ENCODE measurements around the gene BGLAP. TPM values are rescaled to one million over a fixed set of nuclear protein-coding genes. Genes with fewer than 3 reads are reported as not detected.

The BGLAP gene
- polyA plus RNA-seq, 1 donor: 4.8 TPM

DNA sequence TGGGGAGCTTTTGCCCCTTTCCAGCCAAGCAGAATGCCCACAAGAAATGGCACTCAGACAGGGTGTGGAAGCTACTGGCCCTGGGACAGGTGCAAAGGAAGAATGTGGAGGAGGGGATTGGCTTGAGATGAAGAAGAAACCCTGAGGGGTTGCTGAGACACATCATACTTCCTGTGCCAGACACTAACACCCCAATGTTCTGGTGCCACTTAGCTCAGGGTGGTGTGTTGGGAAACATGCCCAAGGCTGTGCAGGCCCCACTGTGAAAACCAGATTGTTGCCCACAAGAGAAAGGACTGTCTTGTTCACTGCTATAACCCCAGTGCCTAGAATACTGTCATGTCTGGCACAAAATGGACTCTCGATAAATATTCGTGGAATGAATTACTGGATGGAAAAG lies 15.7 kb downstream of the BGLAP start:
- DNase-seq: no peak

DNA sequence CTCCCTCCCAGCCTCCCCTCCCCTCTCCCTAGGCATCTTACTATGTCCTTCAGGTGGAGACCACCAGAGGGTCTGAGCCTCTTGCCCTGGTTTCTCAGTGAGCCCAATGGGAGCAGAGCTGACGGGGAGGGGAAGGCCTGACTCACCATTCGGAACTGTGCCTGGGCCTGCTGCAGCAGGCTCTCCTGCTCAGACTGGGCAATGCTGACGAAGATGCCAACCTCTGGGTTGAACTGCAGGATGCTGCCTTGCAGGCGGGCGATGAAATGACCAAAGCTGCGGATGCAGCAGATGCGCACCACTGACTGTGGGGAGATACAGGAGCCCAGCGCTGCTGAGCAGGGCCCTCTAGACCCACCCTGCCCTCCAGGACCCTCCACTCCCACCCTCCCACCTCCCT lies 16.9 kb downstream of the BGLAP start:
- no peak for DNase-seq

DNA sequence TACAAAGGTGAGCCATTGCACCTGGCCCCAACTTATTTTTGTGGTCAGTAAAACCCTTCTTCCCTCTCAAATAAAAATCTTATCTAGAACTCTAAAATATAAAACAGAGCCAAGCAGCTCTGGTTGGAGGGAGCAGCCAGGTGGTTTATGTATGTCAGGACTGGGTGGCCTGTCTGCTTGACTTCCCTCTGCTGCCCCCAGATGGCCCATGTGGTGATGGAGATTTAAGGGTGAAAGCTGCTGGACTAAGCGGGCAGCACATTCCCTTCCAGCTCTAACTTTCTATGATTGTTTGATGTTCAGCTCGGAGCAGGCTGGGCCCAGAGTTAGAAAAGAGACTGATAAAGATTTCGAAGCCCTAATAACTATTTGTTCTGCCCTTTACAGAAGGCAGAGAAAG lies 17.8 kb downstream of the BGLAP start:
- no peak for DNase-seq

DNA sequence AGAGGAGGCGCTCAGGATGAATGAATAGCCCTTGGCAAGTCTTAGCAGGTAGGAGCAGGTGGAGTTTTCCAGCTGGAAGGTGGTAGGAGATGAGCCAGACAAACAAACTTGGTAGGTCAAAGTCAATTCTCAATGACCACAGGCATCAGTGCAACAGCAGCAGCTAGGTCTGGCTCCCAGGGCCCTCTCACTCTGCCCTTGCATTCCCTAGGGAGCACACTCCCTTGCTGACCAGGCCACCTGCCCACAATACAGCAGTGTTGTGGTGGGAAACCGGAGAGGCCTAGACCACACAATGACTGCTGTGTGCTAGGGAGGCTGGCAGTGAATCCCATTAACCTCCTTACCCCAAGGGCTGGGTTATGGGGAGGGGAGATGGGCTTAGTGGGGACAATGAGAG lies 18.9 kb downstream of the BGLAP start:
- DNase-seq: no peak

DNA sequence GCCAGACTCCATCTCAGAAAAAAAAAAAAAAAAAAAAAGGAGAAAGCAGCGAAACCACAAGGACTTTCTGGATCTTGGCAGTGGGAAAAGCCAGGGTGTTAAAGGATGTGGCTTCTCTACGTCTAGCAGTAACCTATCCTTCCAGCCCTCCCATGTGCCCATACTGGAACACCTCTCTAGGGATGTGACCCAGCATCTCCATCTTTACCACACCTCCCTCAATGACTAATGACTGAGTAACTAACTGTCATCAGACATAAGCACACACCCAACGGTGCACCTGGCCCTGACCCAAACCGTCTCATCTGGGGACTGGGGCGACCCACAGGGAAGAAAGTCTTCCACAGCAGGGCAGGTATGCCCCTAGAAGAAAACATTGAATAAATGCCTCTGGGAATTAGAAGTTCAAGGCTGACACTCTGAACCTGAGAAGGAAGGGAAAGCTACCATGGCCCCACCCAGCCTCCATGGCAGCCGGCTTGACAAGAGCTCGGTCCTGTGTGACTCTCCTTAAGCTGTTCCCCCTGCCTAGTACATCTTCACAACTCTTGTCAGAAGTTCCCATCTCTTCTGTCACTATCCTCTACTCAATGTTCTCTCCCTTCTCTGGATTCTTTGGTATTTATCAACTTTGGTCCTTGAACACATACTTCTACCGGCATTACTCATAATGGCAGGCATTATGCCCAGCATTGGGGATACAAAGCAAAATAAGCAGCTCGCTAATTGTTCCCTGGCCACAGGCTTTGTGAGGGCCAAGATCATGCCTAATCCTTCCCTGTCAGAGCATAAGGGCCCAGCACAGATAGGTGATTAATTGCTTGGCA lies 20.7 kb downstream of the BGLAP start:
- DNase-seq: no peak

DNA sequence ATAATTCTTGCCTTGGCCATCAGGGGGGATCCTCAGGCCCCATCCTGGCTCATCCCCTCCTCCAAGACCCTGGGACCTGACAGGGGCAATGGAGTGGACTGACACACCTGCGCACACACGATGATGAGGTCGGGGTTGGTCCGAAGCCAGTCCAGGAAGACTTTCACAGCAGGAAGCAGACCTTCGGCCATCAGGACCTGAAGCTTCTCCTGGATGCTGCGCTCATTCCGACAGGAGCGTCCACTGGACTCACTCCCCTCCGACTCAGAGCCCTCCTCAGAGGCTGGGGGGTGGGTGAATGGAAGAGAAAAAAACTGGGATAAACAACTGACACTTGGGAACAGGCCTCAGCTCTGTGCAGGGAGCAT lies 21.3 kb downstream of the BGLAP start:
- no peak for DNase-seq

DNA sequence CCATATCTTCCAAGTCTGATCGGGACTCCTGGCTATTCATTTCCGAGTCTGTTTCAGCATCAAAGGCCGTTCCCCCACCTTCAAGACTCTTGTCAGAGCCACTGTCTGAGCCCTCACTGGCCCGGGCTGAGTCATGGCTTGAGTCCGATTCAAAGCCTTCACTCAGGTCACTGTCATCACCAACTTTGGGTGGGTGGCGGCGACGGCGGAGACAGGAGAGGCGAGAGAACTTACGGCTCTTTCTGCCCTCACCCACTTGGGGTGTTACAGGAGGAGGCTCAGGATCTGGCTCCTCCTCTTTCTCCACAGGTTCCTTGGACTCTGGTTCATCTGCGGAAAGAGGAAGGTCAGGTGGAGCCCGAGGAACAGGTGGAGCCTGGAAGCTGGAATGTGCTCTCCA lies 24.1 kb downstream of the BGLAP start:
- no peak for DNase-seq

DNA sequence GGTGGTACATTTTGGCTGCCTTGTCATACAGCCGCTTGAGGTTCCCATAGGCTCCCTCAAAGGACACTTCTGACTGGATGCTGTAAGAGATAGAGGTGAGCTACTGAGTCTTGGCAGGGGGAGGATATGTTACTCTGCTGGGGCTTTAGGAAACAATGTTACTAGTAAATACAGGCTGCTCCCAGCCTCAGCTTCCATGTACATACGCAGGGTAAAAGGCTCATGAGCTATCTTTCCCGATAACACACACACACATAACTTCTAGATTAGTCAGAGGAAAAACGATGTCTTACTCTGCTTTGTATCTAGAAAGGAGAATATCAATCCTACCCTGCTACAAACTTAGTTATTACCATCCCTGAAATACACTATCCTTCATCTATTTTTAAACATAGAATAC lies 26.4 kb downstream of the BGLAP start:
- DNase-seq: no peak

DNA sequence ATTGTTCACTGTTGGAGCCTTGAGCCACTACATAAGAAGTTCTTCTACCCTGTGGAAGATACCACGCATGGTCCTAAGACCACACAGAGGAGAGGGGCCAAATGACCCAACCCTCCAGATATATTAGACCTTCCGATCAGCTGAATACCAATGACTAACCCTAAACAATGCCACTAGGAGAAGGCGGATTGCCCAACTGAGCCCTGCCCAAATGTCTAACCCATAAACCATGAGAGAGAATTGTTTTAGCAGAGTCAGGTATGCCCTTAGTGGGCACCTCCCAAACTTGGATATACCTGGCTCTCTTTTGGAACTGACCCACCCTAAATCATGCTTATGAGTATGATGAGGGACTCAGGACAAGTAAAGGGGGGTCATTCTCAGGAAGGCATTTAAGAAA lies 28.3 kb downstream of the BGLAP start:
- no peak for DNase-seq

DNA sequence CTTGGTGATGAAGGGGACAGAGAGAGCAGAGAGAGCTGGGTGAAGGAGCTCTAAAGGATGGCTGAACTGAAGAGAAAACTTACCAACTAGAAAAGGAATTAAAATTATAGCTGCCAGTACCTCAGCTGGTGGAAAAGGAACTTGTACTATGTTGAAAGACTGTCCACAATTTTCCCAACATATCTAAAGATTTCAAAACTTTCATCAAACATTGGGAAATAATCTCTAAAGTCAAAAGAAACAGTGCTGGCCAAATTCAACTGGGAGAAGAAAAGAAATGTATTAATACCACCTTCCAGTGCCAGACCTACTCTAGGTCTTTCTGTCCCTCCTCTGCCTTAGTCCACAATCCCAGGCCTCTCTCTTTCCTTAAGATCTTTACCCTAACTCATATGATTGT lies 34.5 kb downstream of the BGLAP start:
- DNase-seq: no peak

DNA sequence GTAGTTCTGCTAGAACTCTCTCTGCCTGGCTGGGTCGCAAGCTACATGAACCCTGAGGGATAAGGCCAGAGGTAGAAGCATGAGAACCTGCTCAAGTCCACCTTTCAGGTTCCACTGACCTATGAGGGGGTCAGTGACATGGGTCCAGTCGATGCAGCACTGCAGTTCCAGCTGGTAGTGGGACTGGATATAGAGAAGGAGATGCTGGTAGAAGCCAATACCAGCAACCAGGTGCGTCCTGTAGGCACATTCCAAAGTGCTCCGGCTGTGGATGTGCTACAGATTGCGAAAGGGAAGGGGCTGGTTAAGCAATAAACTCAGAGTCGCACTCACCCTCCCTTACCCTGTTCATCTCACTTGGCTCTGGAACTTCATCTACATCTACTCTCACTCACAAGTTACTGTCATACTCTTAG lies 35.0 kb downstream of the BGLAP start:
- DNase-seq: no peak

DNA sequence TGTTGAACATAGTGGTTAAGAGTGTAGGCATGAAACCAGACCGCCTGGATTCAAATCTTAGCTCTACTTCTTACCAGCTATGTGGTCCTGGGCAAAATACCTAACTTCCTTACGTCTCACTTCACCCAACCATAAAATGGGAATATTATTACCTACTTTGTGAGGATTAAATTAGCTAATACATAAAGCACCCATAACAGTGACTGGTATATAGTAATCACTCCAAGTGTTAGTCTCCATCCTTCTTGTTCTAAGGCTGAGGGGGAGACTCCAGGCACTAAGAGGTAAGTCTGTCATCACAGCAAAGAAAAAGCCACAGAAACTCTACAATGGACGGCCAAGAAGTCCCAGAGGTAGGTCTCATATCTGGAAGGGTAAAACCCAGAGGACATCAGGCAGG lies 37.9 kb downstream of the BGLAP start:
- no peak for DNase-seq

DNA sequence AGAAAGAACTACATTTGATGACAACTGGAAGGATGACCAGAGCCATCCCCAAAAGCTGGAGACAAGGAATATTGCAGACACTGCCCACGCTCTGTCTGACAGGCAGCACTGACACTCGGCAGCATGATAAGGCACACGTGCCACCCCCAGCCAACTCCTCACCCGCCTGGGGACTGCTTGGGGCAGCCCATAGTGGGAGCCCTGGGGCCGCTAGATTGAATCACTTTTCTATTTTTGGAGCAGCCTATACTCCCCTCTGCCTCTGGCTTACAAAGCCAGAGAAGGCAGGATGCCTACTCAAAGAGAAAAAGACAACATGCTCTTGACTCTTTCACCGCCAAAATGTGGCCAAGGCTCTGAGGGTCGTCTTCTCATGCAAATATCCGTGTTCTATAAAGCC lies 39.3 kb downstream of the BGLAP start:
- no peak for DNase-seq

DNA sequence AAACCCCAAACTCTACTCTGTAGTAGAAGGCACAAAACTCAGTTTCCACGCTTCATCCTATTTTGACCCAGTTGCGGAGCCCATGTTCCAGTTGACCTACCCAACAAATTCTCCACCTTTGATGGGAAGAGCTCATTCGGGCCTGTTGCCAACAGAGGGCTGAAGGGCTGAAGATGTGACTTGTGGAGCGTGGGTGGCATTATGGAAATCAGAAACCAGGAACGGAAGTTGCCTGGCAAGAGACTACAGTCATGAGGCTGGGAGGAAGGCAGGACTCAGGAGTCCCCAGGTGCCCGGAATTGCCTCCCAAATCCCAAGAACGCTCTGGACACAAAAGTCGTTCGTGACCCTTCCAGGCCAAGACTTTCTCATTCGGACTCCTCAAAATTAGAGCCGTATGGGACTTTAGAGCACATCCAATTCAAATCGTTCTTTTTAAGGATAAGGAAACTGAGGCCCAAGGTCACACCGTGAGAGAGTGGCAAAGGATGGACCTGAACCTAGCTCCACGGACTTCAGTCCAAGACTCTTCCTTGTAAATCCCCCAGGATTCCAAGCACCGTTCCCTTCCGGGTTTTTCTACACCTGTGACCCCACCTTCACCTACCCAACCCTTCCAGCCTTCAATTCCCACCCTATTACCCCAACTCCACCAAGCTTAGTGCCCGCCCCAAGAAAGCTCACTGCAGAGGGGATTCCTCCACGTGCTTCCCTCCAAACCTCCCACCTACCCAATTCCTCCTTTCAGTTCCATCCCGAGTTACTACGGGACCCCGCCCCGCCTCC lies 39.9 kb downstream of the BGLAP start:
- DNase-seq: no peak

DNA sequence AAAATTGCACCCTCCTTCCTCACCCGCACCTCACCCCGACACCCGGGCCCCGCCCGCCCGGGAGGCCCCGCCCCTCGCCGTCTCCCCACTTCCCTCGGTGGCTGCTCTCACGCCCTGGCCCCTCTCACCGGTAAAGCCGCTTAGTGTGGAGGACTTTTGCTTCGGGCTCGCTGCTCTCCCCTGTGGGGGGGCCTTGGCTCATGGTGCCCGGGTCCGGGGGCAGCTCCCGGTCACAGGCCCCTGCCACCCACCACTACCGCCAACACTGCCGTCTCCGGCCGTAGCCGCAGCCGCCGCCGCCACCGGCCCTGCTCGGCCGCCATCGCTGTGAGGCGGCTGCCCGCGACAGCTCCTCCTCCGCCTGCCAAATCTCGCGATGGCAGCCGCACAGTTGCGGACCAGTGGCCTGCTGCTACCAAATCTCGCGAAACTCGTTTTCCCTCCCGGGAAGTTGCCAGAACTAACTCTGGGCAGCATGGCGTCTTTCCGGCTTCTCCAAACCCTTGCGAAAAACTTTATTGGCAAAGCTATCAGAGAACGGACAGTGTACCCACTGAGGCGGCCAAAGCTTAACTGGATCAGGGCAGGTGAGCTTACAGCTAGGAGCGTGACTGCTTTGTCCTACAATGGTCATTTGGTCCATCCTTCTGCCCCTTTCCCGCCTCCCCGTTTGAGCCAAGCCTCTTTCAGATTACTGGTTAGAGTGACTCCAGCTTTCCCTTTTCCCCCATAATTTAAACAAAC lies 40.7 kb downstream of the BGLAP start, which contains the start of gene SMG5:
TSS of gene SMG5 (minus strand) at position 347 of the 744 bp plus-strand sequence. CDS start at position 202, 145 bp downstream.
- DNase-seq: peak; percentile 98

DNA sequence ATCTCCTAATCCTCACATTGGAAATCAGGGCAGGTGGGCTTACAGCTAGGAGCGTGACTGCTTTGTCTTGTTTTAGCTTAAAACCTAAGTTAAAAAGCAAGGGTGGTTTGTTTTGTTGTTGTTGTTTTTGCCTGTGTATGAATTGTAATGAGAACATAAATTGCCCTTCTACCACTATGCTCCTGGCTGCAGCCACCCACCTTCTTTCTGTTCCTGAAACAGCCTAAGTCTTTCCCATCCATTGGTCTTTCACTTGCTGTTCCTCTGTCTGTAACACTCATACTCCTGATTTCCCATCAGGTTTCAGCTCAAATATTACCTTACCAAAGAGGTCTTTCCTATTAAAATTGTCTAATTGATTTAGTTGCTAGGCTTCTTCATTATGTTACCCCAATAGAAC lies 41.5 kb downstream of the BGLAP start:
- DNase-seq: no peak

DNA sequence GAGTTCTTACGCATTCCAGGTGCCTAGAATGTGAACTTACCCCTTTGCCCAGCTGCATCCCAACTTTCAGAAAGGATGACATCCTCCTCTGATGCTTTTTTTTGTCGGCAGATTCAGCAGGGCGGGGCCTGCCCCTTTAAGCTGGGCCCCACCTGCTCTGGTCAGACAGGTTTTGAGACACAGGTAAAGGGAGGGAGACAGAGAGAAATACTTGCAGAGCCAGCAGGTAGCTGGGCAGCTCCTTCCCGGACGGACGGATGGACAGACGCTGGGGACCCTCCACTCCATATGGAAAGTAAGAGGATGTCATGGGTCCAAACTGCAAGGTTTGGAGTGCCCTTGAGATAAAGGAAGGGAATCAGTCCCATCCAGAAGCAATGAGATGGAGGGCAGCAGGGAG lies 42.1 kb downstream of the BGLAP start, which contains the start of gene TMEM79:
TSS of gene TMEM79 (plus strand) at position 214 of the 400 bp plus-strand sequence. CDS start 902 bp downstream, outside the sequence.
- DNase-seq: no peak

DNA sequence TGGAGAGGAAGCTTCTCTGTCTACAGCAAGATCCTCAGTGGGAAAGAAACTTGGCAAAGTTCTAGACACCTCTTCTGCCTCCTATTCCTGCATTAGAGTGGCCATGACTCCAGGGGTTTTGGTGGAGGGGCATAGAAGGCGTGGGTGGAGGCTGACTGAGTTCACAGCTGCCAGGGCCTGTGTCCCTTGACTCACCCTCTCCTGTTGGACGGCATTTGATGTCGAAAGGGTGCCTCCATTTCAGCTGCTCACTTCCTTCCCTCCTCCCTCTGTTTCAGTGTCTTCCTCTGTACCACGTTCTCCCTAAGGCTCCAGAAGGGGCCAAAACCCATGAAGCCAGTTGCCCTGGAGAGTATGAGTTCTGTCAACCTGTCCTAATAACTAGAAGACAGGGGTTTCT lies 42.8 kb downstream of the BGLAP start:
- no peak for DNase-seq

DNA sequence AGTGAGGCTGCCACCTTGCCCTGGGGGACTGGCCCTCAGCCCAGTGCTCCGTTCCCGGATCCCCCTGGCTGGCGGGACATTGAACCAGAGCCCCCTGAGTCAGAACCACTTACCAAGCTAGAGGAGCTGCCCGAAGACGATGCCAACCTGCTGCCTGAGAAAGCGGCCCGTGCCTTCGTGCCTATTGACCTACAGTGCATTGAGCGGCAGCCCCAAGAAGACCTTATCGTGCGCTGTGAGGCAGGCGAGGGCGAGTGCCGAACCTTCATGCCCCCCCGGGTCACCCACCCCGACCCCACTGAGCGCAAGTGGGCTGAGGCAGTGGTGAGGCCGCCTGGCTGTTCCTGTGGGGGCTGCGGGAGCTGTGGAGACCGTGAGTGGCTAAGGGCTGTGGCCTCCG lies 43.5 kb downstream of the BGLAP start:
- DNase-seq: no peak

DNA sequence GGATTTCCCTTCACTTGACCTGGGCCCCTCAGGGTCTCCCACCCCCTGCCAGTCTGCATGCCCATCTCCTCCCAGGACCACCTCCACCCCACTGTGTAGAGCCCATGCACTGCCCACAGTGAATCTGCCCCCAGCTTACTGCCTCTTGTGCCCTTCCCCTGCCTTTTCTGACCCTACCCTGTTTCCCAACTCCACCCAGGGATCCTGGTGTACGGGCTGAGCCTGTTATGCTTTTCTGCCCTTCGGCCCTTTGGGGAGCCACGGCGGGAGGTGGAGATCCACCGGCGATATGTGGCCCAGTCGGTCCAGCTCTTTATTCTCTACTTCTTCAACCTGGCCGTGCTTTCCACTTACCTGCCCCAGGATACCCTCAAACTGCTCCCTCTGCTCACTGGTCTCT lies 44.1 kb downstream of the BGLAP start:
- DNase-seq: no peak

DNA sequence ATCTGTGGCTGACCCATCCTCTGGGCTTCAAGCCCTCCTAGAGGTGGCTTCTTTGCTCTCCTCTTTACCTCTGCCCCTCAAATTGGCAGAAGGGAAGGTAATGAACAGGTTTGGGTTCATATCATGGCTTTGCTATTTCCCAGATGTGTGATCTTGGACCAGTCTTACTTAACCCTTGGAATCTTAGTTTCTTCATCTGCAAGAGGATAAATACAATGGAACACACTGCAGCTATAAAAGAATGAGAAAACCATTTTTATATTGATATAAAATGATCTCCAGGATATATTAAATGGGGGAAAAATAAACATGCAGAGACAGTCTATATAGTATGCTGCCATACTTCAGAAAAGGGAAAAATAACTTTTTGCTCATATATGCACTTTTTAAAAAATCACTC lies 47.9 kb downstream of the BGLAP start:
- DNase-seq: no peak

DNA sequence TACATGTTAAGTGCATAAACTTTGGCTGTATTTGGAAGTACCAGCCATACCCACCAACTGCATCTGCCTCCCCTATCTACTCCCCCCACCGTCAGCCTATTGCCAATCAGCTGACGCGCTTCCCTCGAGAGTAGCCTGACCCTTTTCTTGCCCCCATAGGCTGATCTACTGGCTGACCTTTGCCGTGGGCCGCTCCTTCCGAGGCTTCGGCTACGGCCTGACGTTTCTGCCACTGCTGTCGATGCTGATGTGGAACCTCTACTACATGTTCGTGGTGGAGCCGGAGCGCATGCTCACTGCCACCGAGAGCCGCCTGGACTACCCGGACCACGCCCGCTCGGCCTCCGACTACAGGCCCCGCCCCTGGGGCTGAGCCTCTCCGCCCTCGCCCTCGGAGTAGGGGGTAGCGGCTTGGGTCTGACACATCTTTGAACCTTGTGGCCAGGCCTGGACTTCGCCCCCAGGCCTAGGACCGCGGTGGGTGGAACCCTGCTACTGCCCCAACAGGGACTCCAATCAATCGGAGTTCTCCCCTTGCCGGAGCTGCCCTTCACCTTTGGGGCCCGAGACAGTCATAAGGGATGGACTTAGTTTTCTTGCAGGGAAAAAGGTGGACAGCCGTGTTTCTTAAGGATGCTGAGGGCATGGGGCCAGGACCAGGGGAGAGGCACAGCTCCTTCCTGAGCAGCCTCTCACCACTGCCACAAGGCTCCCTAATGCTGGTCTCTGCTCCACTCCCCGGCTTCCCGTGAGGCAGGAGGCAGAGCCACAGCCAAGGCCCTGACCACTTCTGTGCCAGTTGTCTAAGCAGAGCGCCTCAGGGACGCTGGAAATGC lies 49.5 kb downstream of the BGLAP start:
- peak; percentile 74 for DNase-seq

Data from left kidney (tissue), 2 donors.